GM23338 (cell line): ENCODE results near the gene ANKRD2. TPM values are rescaled to one million over a fixed set of nuclear protein-coding genes. Genes with fewer than 3 reads are reported as not detected.

Experiments used
- ATAC-seq: fragments of 200-7000 bp; cut with Tn5 transposase; 3 replicates; pipeline ENCODE4 v1.9.1; 2020
- DNase-seq: peaks from one replicate; pipeline ENCODE4 v3.0.0-alpha.2; 2015; ENCODE audit warnings: low spot score
- H2AFZ ChIP-seq: fragments of 200-600 bp; sonication (generic); 2 replicates; pipeline ENCODE4 v1.8.0; 2016; ENCODE audit warnings: antibody characterized with exemption, mild to moderate bottlenecking, moderate library complexity
- H3F3A ChIP-seq: fragments of 200-600 bp; sonication (generic); replicated peaks from 2 replicates; pipeline ENCODE4 v1.8.0; 2017; ENCODE audit warnings: antibody characterized with exemption, mixed run types, low read depth
- H3K27ac ChIP-seq: fragments of 200-600 bp; sonication (generic); 2 replicates; pipeline ENCODE4 v1.6.1; 2016; ENCODE audit warnings: low read depth
- H3K27me3 ChIP-seq: fragments of 200-600 bp; sonication (generic); 2 replicates; pipeline ENCODE4 v1.8.0; 2016; ENCODE audit warnings: mild to moderate bottlenecking, mixed run types, moderate library complexity; ENCODE audit not compliant: insufficient read depth
- H3K36me3 ChIP-seq: fragments of 200-600 bp; sonication (generic); 2 replicates; pipeline ENCODE4 v1.8.0; 2016; ENCODE audit warnings: mild to moderate bottlenecking; ENCODE audit not compliant: insufficient read depth
- H3K4me1 ChIP-seq: fragments of 200-600 bp; sonication (generic); 2 replicates; pipeline ENCODE4 v1.8.0; 2016; ENCODE audit warnings: mild to moderate bottlenecking, moderate library complexity; ENCODE audit not compliant: insufficient read depth
- H3K4me2 ChIP-seq: fragments of 200-600 bp; sonication (generic); 2 replicates; pipeline ENCODE4 v1.7.1; 2017; ENCODE audit warnings: mixed run types
- H3K4me3 ChIP-seq: fragments of 200-600 bp; sonication (generic); 2 replicates; pipeline ENCODE4 v1.6.1; 2016; ENCODE audit warnings: mixed run types
- H3K79me2 ChIP-seq: fragments of 200-600 bp; sonication (generic); replicated peaks from 2 replicates; pipeline ENCODE4 v1.8.0; 2017; ENCODE audit warnings: mild to moderate bottlenecking; ENCODE audit not compliant: insufficient read depth
- H3K9me2 ChIP-seq: fragments of 200-600 bp; sonication (generic); 2 replicates; pipeline ENCODE4 v1.8.0; 2017; ENCODE audit not compliant: insufficient read depth
- H4K20me1 ChIP-seq: fragments of 200-600 bp; sonication (generic); replicated peaks from 2 replicates; pipeline ENCODE4 v1.8.0; 2017; ENCODE audit warnings: mild to moderate bottlenecking; ENCODE audit not compliant: insufficient read depth
- H3K27ac Mint-ChIP-seq: 2 replicates; pipeline ENCODE4 v1.8.0; 2020; ENCODE audit warnings: inconsistent platforms, mild to moderate bottlenecking, moderate library complexity, mixed read lengths
- H3K27me3 Mint-ChIP-seq: 3 replicates; pipeline ENCODE4 v1.8.0; 2022; ENCODE audit warnings: low read depth, mild to moderate bottlenecking, moderate library complexity, mixed read lengths, inconsistent platforms; ENCODE audit not compliant: insufficient read depth, poor library complexity
- H3K36me3 Mint-ChIP-seq: 3 replicates; pipeline ENCODE4 v1.8.0; 2021; ENCODE audit warnings: low read depth, mild to moderate bottlenecking, inconsistent platforms, moderate library complexity, mixed read lengths
- H3K4me1 Mint-ChIP-seq: 3 replicates; pipeline ENCODE4 v1.8.0; 2020; ENCODE audit warnings: mild to moderate bottlenecking, inconsistent platforms, mixed read lengths
- H3K4me3 Mint-ChIP-seq: 3 replicates; pipeline ENCODE4 v1.8.0; 2021; ENCODE audit warnings: moderate library complexity, mild to moderate bottlenecking, inconsistent platforms, mixed read lengths
- H3K9me3 Mint-ChIP-seq: 3 replicates; pipeline ENCODE4 v1.8.0; 2020; ENCODE audit warnings: moderate library complexity, mild to moderate bottlenecking, inconsistent platforms, mixed read lengths
- CREB1 ChIP-seq: fragments of 250-450 bp; sonication (Bioruptor Pico); IDR thresholded peaks from 2 replicates; pipeline ENCODE4 v1.5.0; 2020; ENCODE audit warnings: low read depth, mild to moderate bottlenecking, moderate library complexity
- ETS1 ChIP-seq: IDR thresholded peaks from 2 replicates; pipeline ENCODE4 v1.6.1; 2016; ENCODE audit warnings: antibody characterized with exemption
- EZH2 ChIP-seq: fragments of 200-600 bp; sonication (generic); IDR thresholded peaks from one replicate; pipeline ENCODE4 v1.8.0; 2017; ENCODE audit warnings: antibody characterized with exemption, mild to moderate bottlenecking, low read depth; ENCODE audit not compliant: unreplicated experiment
- EZH2phosphoT487 ChIP-seq: fragments of 200-600 bp; sonication (generic); IDR thresholded peaks from one replicate; pipeline ENCODE4 v1.8.1; 2018; ENCODE audit warnings: antibody characterized with exemption; ENCODE audit not compliant: unreplicated experiment
- JUNB ChIP-seq: IDR thresholded peaks from one replicate; pipeline ENCODE4 v1.6.1; 2016; ENCODE audit warnings: antibody characterized with exemption; ENCODE audit not compliant: unreplicated experiment
- NANOG ChIP-seq: IDR thresholded peaks from 2 replicates; pipeline ENCODE4 v1.6.1; 2016; ENCODE audit warnings: antibody characterized with exemption, borderline replicate concordance
- POLR2AphosphoS5 ChIP-seq: IDR thresholded peaks from 2 replicates; pipeline ENCODE4 v1.6.1; 2016; ENCODE audit warnings: antibody characterized with exemption, low read depth
- STAT1 ChIP-seq: IDR thresholded peaks from one replicate; pipeline ENCODE4 v1.6.1; 2016; ENCODE audit warnings: antibody characterized with exemption; ENCODE audit not compliant: unreplicated experiment
- ZNF114 ChIP-seq: fragments of 250-450 bp; sonication (Bioruptor Pico); IDR thresholded peaks from 2 replicates; pipeline ENCODE4 v1.5.0; 2020; ENCODE audit warnings: mild to moderate bottlenecking, moderate library complexity
- ZNF331 ChIP-seq: fragments of 250-450 bp; sonication (Bioruptor Pico); IDR thresholded peaks from 2 replicates; pipeline ENCODE4 v1.5.0; 2020; ENCODE audit warnings: low read depth, mild to moderate bottlenecking, moderate library complexity
- ZNF462 ChIP-seq: fragments of 250-450 bp; sonication (Bioruptor Pico); IDR thresholded peaks from 2 replicates; pipeline ENCODE4 v1.5.0; 2020; ENCODE audit warnings: mild to moderate bottlenecking, moderate library complexity
- polyA plus RNA-seq: library from polyadenylated mRNA; unstranded; fragments of >200 nt; fragmentation: Nextera tagmentation; extraction: Ambion mirVana; gene quantifications from 2 replicates; pipeline ENCODE4 v1.2.1, GENCODE V29; 2016
- total RNA-seq: library from RNA; depleted of rRNA; stranded (reverse); fragments of >200 nt; shearing (Covaris generic); gene quantifications from 2 replicates; pipeline ENCODE4 v1.2.3, GENCODE V29; 2014
- TF ChIP-seq, protein P1 (sequence below): IDR thresholded peaks from one replicate; pipeline ENCODE4 v1.6.1; 2018; ENCODE audit warnings: antibody characterized with exemption; ENCODE audit not compliant: unreplicated experiment
- TF ChIP-seq, protein P2 (sequence below), 2 experiments: fragments of 200-600 bp in 1 of 2; sonication (generic) in 1 of 2; conservative IDR thresholded peaks; 2 replicates each; pipeline versions ENCODE4 v1.5.1 to v1.6.1; 2016 to 2017; ENCODE audit warnings: antibody characterized with exemption in 2 of 2, low read depth in 2 of 2, mild to moderate bottlenecking in 2 of 2, moderate library complexity in 1 of 2

Gene ANKRD2
- total and polyA plus RNA-seq, 2 experiments from 2014 or later, result not detected

GRCh38 chr10:97573672-97574071 lies 1.1 kb downstream of the ANKRD2 start:
- DNase-seq (no peak), ATAC-seq (no peak)
- Histone ChIP-seq H3K4me2 (no peak overlapping the region), H3K79me2 (no peaks in the 10 kb centered on the region), H3K27me3 (no peaks in the 10 kb centered on the region), H3K36me3 (no peaks in the 10 kb centered on the region), H3K9me2 (no peaks in the 10 kb centered on the region), H2AFZ (no peak overlapping the region), H3K27ac (no peak overlapping the region), H3F3A (no peaks in the 10 kb centered on the region), H3K4me3 (no peak overlapping the region), H4K20me1 (0 out of 2 replicates have a peak, but pooled peaks cover 3% of the 10 kb centered on the region), H3K4me1 (no peaks in the 10 kb centered on the region; the same call in 1 of the 2 replicates)
- TF ChIP-seq POLR2AphosphoS5 (no peak), ZNF462 (no peak), ETS1 (no peak), EZH2phosphoT487 (no peak), JUNB (no peak), ZNF114 (CRISPR knock-in tag) (no peak), STAT1 (no peak), CREB1 (CRISPR knock-in tag) (no peak), ZNF331 (CRISPR knock-in tag) (no peak), NANOG (no peak), EZH2 (no peak)
- TF ChIP-seq, protein P1, sequence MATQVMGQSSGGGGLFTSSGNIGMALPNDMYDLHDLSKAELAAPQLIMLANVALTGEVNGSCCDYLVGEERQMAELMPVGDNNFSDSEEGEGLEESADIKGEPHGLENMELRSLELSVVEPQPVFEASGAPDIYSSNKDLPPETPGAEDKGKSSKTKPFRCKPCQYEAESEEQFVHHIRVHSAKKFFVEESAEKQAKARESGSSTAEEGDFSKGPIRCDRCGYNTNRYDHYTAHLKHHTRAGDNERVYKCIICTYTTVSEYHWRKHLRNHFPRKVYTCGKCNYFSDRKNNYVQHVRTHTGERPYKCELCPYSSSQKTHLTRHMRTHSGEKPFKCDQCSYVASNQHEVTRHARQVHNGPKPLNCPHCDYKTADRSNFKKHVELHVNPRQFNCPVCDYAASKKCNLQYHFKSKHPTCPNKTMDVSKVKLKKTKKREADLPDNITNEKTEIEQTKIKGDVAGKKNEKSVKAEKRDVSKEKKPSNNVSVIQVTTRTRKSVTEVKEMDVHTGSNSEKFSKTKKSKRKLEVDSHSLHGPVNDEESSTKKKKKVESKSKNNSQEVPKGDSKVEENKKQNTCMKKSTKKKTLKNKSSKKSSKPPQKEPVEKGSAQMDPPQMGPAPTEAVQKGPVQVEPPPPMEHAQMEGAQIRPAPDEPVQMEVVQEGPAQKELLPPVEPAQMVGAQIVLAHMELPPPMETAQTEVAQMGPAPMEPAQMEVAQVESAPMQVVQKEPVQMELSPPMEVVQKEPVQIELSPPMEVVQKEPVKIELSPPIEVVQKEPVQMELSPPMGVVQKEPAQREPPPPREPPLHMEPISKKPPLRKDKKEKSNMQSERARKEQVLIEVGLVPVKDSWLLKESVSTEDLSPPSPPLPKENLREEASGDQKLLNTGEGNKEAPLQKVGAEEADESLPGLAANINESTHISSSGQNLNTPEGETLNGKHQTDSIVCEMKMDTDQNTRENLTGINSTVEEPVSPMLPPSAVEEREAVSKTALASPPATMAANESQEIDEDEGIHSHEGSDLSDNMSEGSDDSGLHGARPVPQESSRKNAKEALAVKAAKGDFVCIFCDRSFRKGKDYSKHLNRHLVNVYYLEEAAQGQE, result no peak
- TF ChIP-seq, protein P2, sequence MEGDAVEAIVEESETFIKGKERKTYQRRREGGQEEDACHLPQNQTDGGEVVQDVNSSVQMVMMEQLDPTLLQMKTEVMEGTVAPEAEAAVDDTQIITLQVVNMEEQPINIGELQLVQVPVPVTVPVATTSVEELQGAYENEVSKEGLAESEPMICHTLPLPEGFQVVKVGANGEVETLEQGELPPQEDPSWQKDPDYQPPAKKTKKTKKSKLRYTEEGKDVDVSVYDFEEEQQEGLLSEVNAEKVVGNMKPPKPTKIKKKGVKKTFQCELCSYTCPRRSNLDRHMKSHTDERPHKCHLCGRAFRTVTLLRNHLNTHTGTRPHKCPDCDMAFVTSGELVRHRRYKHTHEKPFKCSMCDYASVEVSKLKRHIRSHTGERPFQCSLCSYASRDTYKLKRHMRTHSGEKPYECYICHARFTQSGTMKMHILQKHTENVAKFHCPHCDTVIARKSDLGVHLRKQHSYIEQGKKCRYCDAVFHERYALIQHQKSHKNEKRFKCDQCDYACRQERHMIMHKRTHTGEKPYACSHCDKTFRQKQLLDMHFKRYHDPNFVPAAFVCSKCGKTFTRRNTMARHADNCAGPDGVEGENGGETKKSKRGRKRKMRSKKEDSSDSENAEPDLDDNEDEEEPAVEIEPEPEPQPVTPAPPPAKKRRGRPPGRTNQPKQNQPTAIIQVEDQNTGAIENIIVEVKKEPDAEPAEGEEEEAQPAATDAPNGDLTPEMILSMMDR (conservative IDR thresholded peaks at IDR 0.05; ENCODE audit: low read depth in 2 of 2), result no peak
- H3K4me1 Mint-ChIP-seq, result peaks cover 17% of the 10 kb centered on the region; the same call in 2 of the 3 replicates
- no peaks in the 10 kb centered on the region for H3K9me3 Mint-ChIP-seq
- H3K36me3 Mint-ChIP-seq, result peaks cover 2% of the 10 kb centered on the region; the same call in 1 of the 3 replicates
- H3K27me3 Mint-ChIP-seq, result peaks cover 6% of the 10 kb centered on the region
- no peak overlapping the region for H3K27ac Mint-ChIP-seq
- no peak overlapping the region for H3K4me3 Mint-ChIP-seq
